HG02943 (cell line): Measurements from ENCODE around the gene SYT1.

Experiments
- ATAC-seq: cut with Tn5 transposase; IDR thresholded peaks from one replicate; pipeline ENCODE4 v1.9.1; 2021; ENCODE audit warnings: mild to moderate bottlenecking, low read depth, moderate library complexity; ENCODE audit not compliant: unreplicated experiment

SYT1 gene

DNA sequence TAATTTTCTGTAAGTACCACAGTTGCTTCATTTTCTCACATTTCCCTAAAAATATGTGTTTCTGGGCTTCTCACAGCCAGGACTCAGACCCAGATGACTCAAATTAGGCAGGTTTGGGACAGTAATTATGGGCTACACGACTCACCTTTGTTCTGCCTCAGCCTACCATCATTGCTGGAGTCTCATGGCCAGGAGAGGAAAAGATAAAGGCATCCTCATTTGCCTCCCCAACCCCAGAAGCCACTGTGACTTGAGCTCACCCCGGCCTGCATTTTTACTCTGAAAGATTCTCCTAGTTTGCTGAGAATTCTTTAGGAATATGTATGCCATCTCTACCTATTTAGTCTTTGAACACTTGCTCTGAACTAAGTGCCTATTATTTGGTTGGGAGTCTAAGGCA, 618.3 kb downstream of the SYT1 start:
- ATAC-seq = no peak

DNA sequence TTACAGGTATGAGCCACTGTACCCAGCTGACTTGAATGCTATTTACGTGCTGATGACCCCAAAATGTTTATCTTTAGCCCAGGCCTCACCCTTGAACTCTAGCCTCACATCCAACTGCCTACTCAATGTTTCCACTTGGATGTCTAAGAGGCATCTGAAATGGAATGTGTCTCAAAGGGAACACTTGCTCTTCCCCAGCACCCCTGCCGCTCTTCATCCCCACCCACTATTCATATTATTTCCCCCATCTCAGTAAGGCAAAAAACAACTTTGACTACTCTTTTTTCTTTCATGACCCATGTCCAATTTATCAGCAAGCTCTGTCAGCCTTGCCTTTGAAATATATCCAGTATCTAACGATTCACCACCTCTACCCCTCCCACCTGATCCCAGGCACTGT, 621.6 kb downstream of the SYT1 start:
- ATAC-seq = no peak

DNA sequence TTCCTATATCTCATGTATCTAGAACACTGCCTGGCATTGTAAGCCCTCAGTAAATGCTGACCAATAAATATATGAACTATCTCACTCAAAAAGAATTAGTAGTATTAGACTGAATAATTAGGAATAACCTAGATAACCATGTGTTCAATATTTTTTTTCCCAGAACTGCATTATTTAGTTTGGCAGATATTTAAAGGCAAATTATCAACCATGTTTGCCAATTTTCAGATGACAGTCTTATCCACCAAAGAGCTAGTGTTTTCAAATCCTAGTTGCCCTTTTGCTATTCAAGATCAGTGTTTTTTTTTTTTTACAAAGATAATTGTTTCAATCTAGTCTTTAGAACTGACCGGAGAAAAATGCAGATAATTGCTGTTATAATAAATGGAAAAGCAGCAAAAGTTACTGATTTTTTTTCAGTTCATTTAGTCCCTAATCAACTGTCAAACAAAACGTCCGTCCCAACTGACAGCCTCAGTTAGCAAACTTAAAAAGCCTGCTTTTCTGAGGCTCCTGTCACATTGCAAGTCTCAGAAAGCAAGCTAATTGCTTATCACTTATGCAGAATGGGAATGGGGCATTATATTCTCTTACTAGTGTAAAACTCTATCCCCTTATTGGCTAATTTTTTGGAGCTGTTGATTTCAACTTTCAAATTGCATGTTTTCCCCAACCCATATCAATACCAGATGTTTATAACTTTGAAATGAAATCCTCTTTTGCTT, 623.0 kb downstream of the SYT1 start:
- ATAC-seq = no peak
